Measurements from ENCODE around the gene RPS6KB1. TPM values are rescaled to one million over a fixed set of nuclear protein-coding genes. Genes with fewer than 3 reads are reported as not detected.
A peak's percentile ranks its signal among the peaks of the same experiment; 100 is the strongest.

RPS6KB1 gene
- total and polyA plus RNA-seq, 9 of the 15 experiments (the other 6 are each of a cell fraction or from before 2014, with no cell fraction given), result 8.8 to 60.7 (median 35.1) TPM

GRCh38 chr17:59844884-59845594, 47.9 kb upstream of the RPS6KB1 start (continued):
- no peak for TF ChIP-seq TAF15 (IDR thresholded peaks at IDR 0.05; ENCODE audit: low read depth, low read length)
- no peak for TF ChIP-seq NR2F6 (CRISPR knock-in tag; IDR thresholded peaks at IDR 0.05)
- TF ChIP-seq HES1 (IDR thresholded peaks at IDR 0.05; ENCODE audit: low read depth), result 0 out of 2 replicates have a peak, but pooled peaks have one; percentile 14
- no peak for TF ChIP-seq TEAD4 (IDR thresholded peaks at IDR 0.05; ENCODE audit: low read length)
- TF ChIP-seq TEAD4 (CRISPR knock-in tag; IDR thresholded peaks at IDR 0.05; ENCODE audit: borderline replicate concordance), result no peak
- TF ChIP-seq ZNF224 (CRISPR knock-in tag; IDR thresholded peaks at IDR 0.05), result no peak
- TF ChIP-seq SREBF2 (CRISPR knock-in tag; IDR thresholded peaks at IDR 0.05), result no peak
- TF ChIP-seq ZNF445 (CRISPR knock-in tag; IDR thresholded peaks at IDR 0.05; ENCODE audit: low read depth), result peak; percentile 41; the same call in 1 of the 2 replicates
- peak; percentile 13; the same call in 1 of the 2 replicates for TF ChIP-seq ZNF274 (IDR thresholded peaks at IDR 0.05; ENCODE audit: borderline replicate concordance, low read depth, low read length)
- no peak for TF ChIP-seq BCOR (IDR thresholded peaks at IDR 0.05)
- TF ChIP-seq TEAD1 (CRISPR knock-in tag; IDR thresholded peaks at IDR 0.05), result no peak
- no peak for TF ChIP-seq MED1 (CRISPR knock-in tag; IDR thresholded peaks at IDR 0.05; ENCODE audit: borderline replicate concordance)
- peak; percentile 61; the same call in 1 of the 2 replicates for TF ChIP-seq THRB (CRISPR knock-in tag; conservative IDR thresholded peaks at IDR 0.05)
- TF ChIP-seq MLX (CRISPR knock-in tag; conservative IDR thresholded peaks at IDR 0.05), result 0 out of 4 replicates have a peak, but pooled peaks of 1 of the 2 experiments have one; percentile 14
- 0 out of 4 replicates have a peak, but pooled peaks of 1 of the 2 experiments have one; percentile 7 for TF ChIP-seq SRF (CRISPR knock-in tag; IDR thresholded peaks at IDR 0.05)
- no peak for TF ChIP-seq DIDO1 (tag; IDR thresholded peaks at IDR 0.05; ENCODE audit: low read depth)
- 0 out of 2 replicates have a peak, but pooled peaks have one; percentile 59 for TF ChIP-seq ZNF830 (CRISPR knock-in tag; IDR thresholded peaks at IDR 0.05)
- no peak for TF ChIP-seq MAFK (IDR thresholded peaks at IDR 0.05; ENCODE audit: low read length)
- no peak for TF ChIP-seq ZFP30 (CRISPR knock-in tag; IDR thresholded peaks at IDR 0.05; ENCODE audit: borderline replicate concordance)
- TF ChIP-seq PHF8 (IDR thresholded peaks at IDR 0.05; ENCODE audit: borderline replicate concordance, low read length), result no peak
- TF ChIP-seq HNRNPL (IDR thresholded peaks at IDR 0.05; ENCODE audit: low read depth, low read length), result no peak
- TF ChIP-seq NELFE (IDR thresholded peaks at IDR 0.05; ENCODE audit: insufficient read depth, insufficient read length), result no peak
- peak; percentile 17; the same call in 1 of the 2 replicates for TF ChIP-seq VEZF1 (CRISPR knock-in tag; IDR thresholded peaks at IDR 0.05)
